SK-N-SH treated with all-trans-retinoic acid at 6 μM for 48 hours (cell line): ENCODE results near the gene KCNG3.

Experiments
- ATAC-seq: fragments of 200-7000 bp; cut with Tn5 transposase; 3 replicates; pipeline ENCODE4 v1.9.1; 2020; ENCODE audit warnings: mild to moderate bottlenecking, moderate library complexity
- BACH2 ChIP-seq: fragments of 250-450 bp; sonication (Bioruptor Pico); IDR thresholded peaks from 2 replicates; pipeline ENCODE4 v1.9.0; 2021; ENCODE audit warnings: mild to moderate bottlenecking, borderline replicate concordance
- CREB5 ChIP-seq: fragments of 250-450 bp; sonication (Bioruptor Pico); IDR thresholded peaks from 2 replicates; pipeline ENCODE4 v1.5.1; 2020; ENCODE audit warnings: low read depth, mild to moderate bottlenecking, moderate library complexity
- CSDC2 ChIP-seq: fragments of 250-450 bp; sonication (Bioruptor Pico); IDR thresholded peaks from 2 replicates; pipeline ENCODE4 v1.5.0; 2020; ENCODE audit warnings: mild to moderate bottlenecking, moderate library complexity
- CSRNP3 ChIP-seq: fragments of 250-450 bp; sonication (Bioruptor Pico); IDR thresholded peaks from 2 replicates; pipeline ENCODE4 v1.5.1; 2021; ENCODE audit warnings: mild to moderate bottlenecking, moderate library complexity
- ESRRG ChIP-seq: fragments of 250-450 bp; sonication (Bioruptor Pico); IDR thresholded peaks from 2 replicates; pipeline ENCODE4 v1.6.1; 2021; ENCODE audit warnings: mild to moderate bottlenecking
- GLIS3 ChIP-seq: fragments of 250-450 bp; sonication (Bioruptor Pico); IDR thresholded peaks from 2 replicates; pipeline ENCODE4 v1.5.0; 2020; ENCODE audit warnings: mild to moderate bottlenecking, moderate library complexity
- ISL1 ChIP-seq: fragments of 250-450 bp; sonication (Bioruptor Pico); IDR thresholded peaks from 2 replicates; pipeline ENCODE4 v2.1.2; 2022; ENCODE audit warnings: mild to moderate bottlenecking, moderate library complexity
- OSR1 ChIP-seq: fragments of 250-450 bp; sonication (Bioruptor Pico); IDR thresholded peaks from 2 replicates; pipeline ENCODE4 v1.8.0; 2022; ENCODE audit warnings: moderate library complexity, mild to moderate bottlenecking, inconsistent platforms
- PATZ1 ChIP-seq: fragments of 250-450 bp; sonication (Bioruptor Pico); IDR thresholded peaks from 2 replicates; pipeline ENCODE4 v1.8.0; 2020; ENCODE audit warnings: mild to moderate bottlenecking, moderate library complexity, borderline replicate concordance
- POU6F1 ChIP-seq: fragments of 250-450 bp; sonication (Bioruptor Pico); IDR thresholded peaks from 2 replicates; pipeline ENCODE4 v1.8.0; 2021; ENCODE audit warnings: low read depth, mild to moderate bottlenecking, moderate library complexity, borderline replicate concordance
- RARB ChIP-seq: fragments of 250-450 bp; sonication (Bioruptor Pico); IDR thresholded peaks from 2 replicates; pipeline ENCODE4 v1.8.0; 2021; ENCODE audit warnings: mild to moderate bottlenecking, moderate library complexity
- TCF4 ChIP-seq: fragments of 250-450 bp; sonication (Bioruptor Pico); IDR thresholded peaks from 2 replicates; pipeline ENCODE4 v1.8.0; 2021; ENCODE audit warnings: mild to moderate bottlenecking, moderate library complexity, borderline replicate concordance
- TOX ChIP-seq: fragments of 250-450 bp; sonication (Bioruptor Pico); IDR thresholded peaks from 2 replicates; pipeline ENCODE4 v1.8.0; 2021; ENCODE audit warnings: mild to moderate bottlenecking, moderate library complexity, borderline replicate concordance
- TSHZ2 ChIP-seq: fragments of 250-450 bp; sonication (Bioruptor Pico); IDR thresholded peaks from 2 replicates; pipeline ENCODE4 v1.5.0; 2020; ENCODE audit warnings: mild to moderate bottlenecking, moderate library complexity
- ZC3H10 ChIP-seq: fragments of 250-450 bp; sonication (Bioruptor Pico); IDR thresholded peaks from 2 replicates; pipeline ENCODE4 v1.5.1; 2021; ENCODE audit warnings: mild to moderate bottlenecking, moderate library complexity
- ZFP30 ChIP-seq: fragments of 450-650 bp; formaldehyde crosslinking; IDR thresholded peaks from 2 replicates; pipeline ENCODE4 v1.5.0; 2022; ENCODE audit warnings: mild to moderate bottlenecking, moderate library complexity
- ZNF565 ChIP-seq: fragments of 450-650 bp; formaldehyde crosslinking; conservative IDR thresholded peaks from 2 replicates; pipeline ENCODE4 v1.5.0; 2020; ENCODE audit warnings: low read depth, mild to moderate bottlenecking, moderate library complexity
- ZNF70 ChIP-seq: fragments of 450-650 bp; formaldehyde crosslinking; IDR thresholded peaks from 2 replicates; pipeline ENCODE4 v1.5.0; 2020; ENCODE audit warnings: mild to moderate bottlenecking, moderate library complexity
- ZNF8 ChIP-seq: fragments of 450-650 bp; formaldehyde crosslinking; IDR thresholded peaks from 2 replicates; pipeline ENCODE4 v1.5.0; 2020; ENCODE audit warnings: mild to moderate bottlenecking, moderate library complexity

Gene KCNG3

GRCh38 chr2:42513252-42513918 is 19.6 kb upstream of the KCNG3 start:
- TF ChIP-seq TOX (CRISPR knock-in tag) = no peak
- no peak for TF ChIP-seq ZFP30 (CRISPR knock-in tag)
- TF ChIP-seq POU6F1 (CRISPR knock-in tag) = no peak
- no peak for TF ChIP-seq BACH2 (CRISPR knock-in tag)
- TF ChIP-seq RARB (CRISPR knock-in tag) = no peak
- no peak for TF ChIP-seq TSHZ2
- no peak for TF ChIP-seq ISL1 (CRISPR knock-in tag)
- TF ChIP-seq ZNF70 (CRISPR knock-in tag) = no peak
- no peak for TF ChIP-seq OSR1
- no peak for TF ChIP-seq GLIS3 (CRISPR knock-in tag)
- TF ChIP-seq CREB5 (CRISPR knock-in tag) = no peak
- no peak for TF ChIP-seq ESRRG (CRISPR knock-in tag)
- TF ChIP-seq TCF4 (CRISPR knock-in tag) = no peak
- no peak for TF ChIP-seq ZNF565
- no peak for TF ChIP-seq ZC3H10
- TF ChIP-seq CSRNP3 (CRISPR knock-in tag) = no peak
- no peak for TF ChIP-seq PATZ1
- no peak for TF ChIP-seq CSDC2
- ATAC-seq = peak; percentile 87

GRCh38 chr2:42510608-42511243 is 16.9 kb upstream of the KCNG3 start:
- TF ChIP-seq PATZ1 (no peak), ZNF8 (CRISPR knock-in tag) (no peak), TOX (CRISPR knock-in tag) (no peak), ISL1 (CRISPR knock-in tag) (no peak), OSR1 (no peak)
- ATAC-seq = peak; percentile 52; the same call in 2 of the 3 replicates
